ENCODE measurements around the gene PI4KB. TPM values are rescaled to one million over a fixed set of nuclear protein-coding genes. Genes with fewer than 3 reads are reported as not detected.

PI4KB gene
- polyA plus RNA-seq, 1 donor from 2014 or later, result 22.8 TPM

- peak overlapping the region; percentile 81 for H2AFZ ChIP-seq (ENCODE audit: low read depth, low read length)
Measured at GRCh38 chr1:151346082-151346768, 19.0 kb upstream of the PI4KB start.

GRCh38 chr1:151344291-151344690, 17.1 kb upstream of the PI4KB start:
- Histone ChIP-seq H3K9me2 (ENCODE audit: insufficient read depth, low read length) (no peaks in the 10 kb centered on the region), H3K27ac (ENCODE audit: low read length) (no peak overlapping the region), H2AFZ (ENCODE audit: low read depth, low read length) (no peak overlapping the region), H4K20me1 (ENCODE audit: insufficient read depth) (no peaks in the 10 kb centered on the region), H3K79me2 (replicated peaks; ENCODE audit: insufficient read depth, low read length) (peaks cover 12% of the 10 kb centered on the region), H3K9ac (ENCODE audit: low read length) (no peak overlapping the region), H3K36me3 (ENCODE audit: insufficient read depth, low read length) (no peaks in the 10 kb centered on the region), H3F3A (ENCODE audit: insufficient read depth, low read length, poor library complexity, severe bottlenecking) (no peaks in the 10 kb centered on the region), H3K4me2 (ENCODE audit: low read length) (no peak overlapping the region), H3K27me3 (ENCODE audit: insufficient read depth, low read depth, low read length) (no peaks in the 10 kb centered on the region), H3K9me3 (ENCODE audit: low read length) (no peaks in the 10 kb centered on the region), H3K4me3 (ENCODE audit: low read length) (no peak overlapping the region)
- TF ChIP-seq CTCF (IDR thresholded peaks at IDR 0.05; ENCODE audit: poor library complexity, severe bottlenecking) (no peak), EP300 (conservative IDR thresholded peaks at IDR 0.05; ENCODE audit: poor library complexity, severe bottlenecking) (no peak), RAD21 (conservative IDR thresholded peaks at IDR 0.05) (no peak), POLR2AphosphoS5 (IDR thresholded peaks at IDR 0.05) (no peak), MXI1 (conservative IDR thresholded peaks at IDR 0.05; ENCODE audit: poor library complexity, severe bottlenecking) (no peak), EZH2 (IDR thresholded peaks at IDR 0.05; ENCODE audit: borderline replicate concordance, insufficient read depth, low read length, poor library complexity, severe bottlenecking) (no peak)
- TF ChIP-seq, protein P1, sequence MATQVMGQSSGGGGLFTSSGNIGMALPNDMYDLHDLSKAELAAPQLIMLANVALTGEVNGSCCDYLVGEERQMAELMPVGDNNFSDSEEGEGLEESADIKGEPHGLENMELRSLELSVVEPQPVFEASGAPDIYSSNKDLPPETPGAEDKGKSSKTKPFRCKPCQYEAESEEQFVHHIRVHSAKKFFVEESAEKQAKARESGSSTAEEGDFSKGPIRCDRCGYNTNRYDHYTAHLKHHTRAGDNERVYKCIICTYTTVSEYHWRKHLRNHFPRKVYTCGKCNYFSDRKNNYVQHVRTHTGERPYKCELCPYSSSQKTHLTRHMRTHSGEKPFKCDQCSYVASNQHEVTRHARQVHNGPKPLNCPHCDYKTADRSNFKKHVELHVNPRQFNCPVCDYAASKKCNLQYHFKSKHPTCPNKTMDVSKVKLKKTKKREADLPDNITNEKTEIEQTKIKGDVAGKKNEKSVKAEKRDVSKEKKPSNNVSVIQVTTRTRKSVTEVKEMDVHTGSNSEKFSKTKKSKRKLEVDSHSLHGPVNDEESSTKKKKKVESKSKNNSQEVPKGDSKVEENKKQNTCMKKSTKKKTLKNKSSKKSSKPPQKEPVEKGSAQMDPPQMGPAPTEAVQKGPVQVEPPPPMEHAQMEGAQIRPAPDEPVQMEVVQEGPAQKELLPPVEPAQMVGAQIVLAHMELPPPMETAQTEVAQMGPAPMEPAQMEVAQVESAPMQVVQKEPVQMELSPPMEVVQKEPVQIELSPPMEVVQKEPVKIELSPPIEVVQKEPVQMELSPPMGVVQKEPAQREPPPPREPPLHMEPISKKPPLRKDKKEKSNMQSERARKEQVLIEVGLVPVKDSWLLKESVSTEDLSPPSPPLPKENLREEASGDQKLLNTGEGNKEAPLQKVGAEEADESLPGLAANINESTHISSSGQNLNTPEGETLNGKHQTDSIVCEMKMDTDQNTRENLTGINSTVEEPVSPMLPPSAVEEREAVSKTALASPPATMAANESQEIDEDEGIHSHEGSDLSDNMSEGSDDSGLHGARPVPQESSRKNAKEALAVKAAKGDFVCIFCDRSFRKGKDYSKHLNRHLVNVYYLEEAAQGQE (IDR thresholded peaks at IDR 0.05; ENCODE audit: borderline replicate concordance), result no peak

More at GRCh38 chr1:151346082-151346768, 19.0 kb upstream of the PI4KB start:
- peak overlapping the region; percentile 95 for H3K27ac ChIP-seq (ENCODE audit: low read length)
- no peaks in the 10 kb centered on the region for H3K36me3 ChIP-seq (ENCODE audit: insufficient read depth, low read length)
- H3F3A ChIP-seq (ENCODE audit: insufficient read depth, low read length, poor library complexity, severe bottlenecking), result no peaks in the 10 kb centered on the region
- H3K9me3 ChIP-seq (ENCODE audit: low read length), result no peaks in the 10 kb centered on the region
- TF ChIP-seq, protein P1 (IDR thresholded peaks at IDR 0.05; ENCODE audit: borderline replicate concordance), result no peak
- TF ChIP-seq RAD21 (conservative IDR thresholded peaks at IDR 0.05), result no peak
- no peak for TF ChIP-seq POLR2AphosphoS5 (IDR thresholded peaks at IDR 0.05)
- no peak for TF ChIP-seq EP300 (conservative IDR thresholded peaks at IDR 0.05; ENCODE audit: poor library complexity, severe bottlenecking)
- TF ChIP-seq MXI1 (conservative IDR thresholded peaks at IDR 0.05; ENCODE audit: poor library complexity, severe bottlenecking), result no peak
- TF ChIP-seq EZH2 (IDR thresholded peaks at IDR 0.05; ENCODE audit: borderline replicate concordance, insufficient read depth, low read length, poor library complexity, severe bottlenecking), result no peak
- TF ChIP-seq CTCF (IDR thresholded peaks at IDR 0.05; ENCODE audit: poor library complexity, severe bottlenecking), result no peak
- TF ChIP-seq SMC3 (conservative IDR thresholded peaks at IDR 0.05; ENCODE audit: poor library complexity), result no peak
- no peak for TF ChIP-seq TAF1 (IDR thresholded peaks at IDR 0.05; ENCODE audit: low read depth)
- peak overlapping the region; percentile 70 for H3K4me3 ChIP-seq (ENCODE audit: low read length)
- H3K4me2 ChIP-seq (ENCODE audit: low read length), result peak overlapping the region; percentile 85
- H3K9me2 ChIP-seq (ENCODE audit: insufficient read depth, low read length), result no peaks in the 10 kb centered on the region
- no peaks in the 10 kb centered on the region for H4K20me1 ChIP-seq (ENCODE audit: insufficient read depth)
- H3K79me2 ChIP-seq (replicated peaks; ENCODE audit: insufficient read depth, low read length), result peaks cover 12% of the 10 kb centered on the region
- peak overlapping the region; percentile 88 for H3K9ac ChIP-seq (ENCODE audit: low read length)
- no peaks in the 10 kb centered on the region for H3K27me3 ChIP-seq (ENCODE audit: insufficient read depth, low read depth, low read length)

Data from neural cell (in vitro differentiated cells).